Transverse colon (tissue), 4 donors: ENCODE data around the gene CRIP2. TPM values are rescaled to one million over a fixed set of nuclear protein-coding genes. Genes with fewer than 3 reads are reported as not detected.

Source experiments
- DNase-seq: peaks from one replicate; pipeline ENCODE4 v3.0.0-alpha.2; 2019
- H3K27ac ChIP-seq, 4 donors: fragments of 200-600 bp; sonication (generic); 2 replicates each; pipeline ENCODE4 v1.5.1; 2016 to 2018; ENCODE audit warnings: inconsistent platforms in 4 of 4
- H3K27me3 ChIP-seq: fragments of 200-600 bp; sonication (generic); 2 replicates; pipeline ENCODE4 v1.5.1; 2017; ENCODE audit warnings: inconsistent platforms
- H3K36me3 ChIP-seq, 4 donors: fragments of 200-600 bp; sonication (generic); 2 replicates each; pipeline ENCODE4 v1.5.1; 2017 to 2019; ENCODE audit warnings: inconsistent platforms in 4 of 4
- H3K4me1 ChIP-seq, 4 donors: fragments of 200-600 bp; sonication (generic); 2 replicates each; pipeline ENCODE4 v1.5.1; 2017 to 2020; ENCODE audit warnings: inconsistent platforms in 4 of 4
- H3K4me3 ChIP-seq, 4 donors: fragments of 200-600 bp; sonication (generic); 1 replicate in 1 of 4; 2 replicates in 3 of 4; pipeline versions ENCODE4 v1.5.1 to v1.6.1; 2017 to 2019; ENCODE audit warnings: inconsistent platforms in 4 of 4
- H3K9me3 ChIP-seq, 2 donors: fragments of 200-600 bp; sonication (generic); 2 replicates each; pipeline ENCODE4 v1.5.1; 2017 to 2019; ENCODE audit warnings: inconsistent platforms in 2 of 2
- CTCF ChIP-seq, 5 experiments: fragments of 200-600 bp in 3 of 5; fragments of 450-650 bp in 2 of 5; sonication (generic) in 3 of 5; IDR thresholded peaks; 1 replicate in 2 of 5; 2 replicates in 3 of 5; pipeline ENCODE4 v1.5.1; 2016 to 2017; ENCODE audit warnings: antibody characterized with exemption in 5 of 5, inconsistent platforms in 3 of 5, mild to moderate bottlenecking in 2 of 5, moderate library complexity in 1 of 5
- EP300 ChIP-seq: sonication (generic); formaldehyde crosslinking; IDR thresholded peaks from one replicate; pipeline ENCODE4 v1.6.1; 2017; ENCODE audit warnings: antibody characterized with exemption, low read depth
- POLR2A ChIP-seq: fragments of 450-650 bp; IDR thresholded peaks from one replicate; pipeline ENCODE4 v1.6.1; 2016; ENCODE audit warnings: antibody characterized with exemption, mild to moderate bottlenecking, moderate library complexity
- POLR2AphosphoS5 ChIP-seq, 3 donors: sonication (generic); formaldehyde crosslinking; IDR thresholded peaks; one replicate each; pipeline ENCODE4 v1.6.1; 2016; ENCODE audit warnings: antibody characterized with exemption in 3 of 3
- WGBS, 2 donors: methylation state at CpG; one replicate each; pipeline ENCODE4 v1.1.5; 2018; ENCODE audit warnings: low coverage in 1 of 2; 5-methylcytosine and 5-hydroxymethylcytosine counted together
- in situ Hi-C, 4 donors: fragments of 200-750 bp; cut with MboI; loops; one replicate each; pipeline versions ENCODE4 v1.15.0 to v1.15.1; 2017; ENCODE audit warnings: low sequenced_read_pairs in 3 of 4, low pct_ligation_motif_present in 1 of 4, low pct_unique_long_range_greater_than_20kb in 1 of 4
- intact Hi-C: fragments of 100-400 bp; cut with DNase I; formaldehyde crosslinking; loops from one replicate; pipeline ENCODE4 v1.15.1; 2023; ENCODE audit warnings: low total_unique reads
- total RNA-seq, 4 donors: library from RNA; depleted of rRNA; stranded (reverse); fragments of >200 nt; gene quantifications; one replicate each; pipeline ENCODE4 v1.1.0, GENCODE V29; 2016

The CRIP2 gene
- total RNA-seq, 4 donors from 2014 or later: 11.2 to 67.3 (median 22.4) TPM

- intact Hi-C loops: no loop called here
- Histone ChIP-seq H3K27ac (no peak overlapping the region), H3K9me3 (no peaks in the 10 kb centered on the region), H3K27me3 (no peaks in the 10 kb centered on the region), H3K4me3 (no peak overlapping the region), H3K4me1 (peaks cover 0 to 2% (median under 1%) of the 10 kb centered on the region in 4 donors), H3K36me3 (peaks cover 0 to 6% (median 2%) of the 10 kb centered on the region in 4 donors)
- in situ Hi-C loops: no loop called here
- DNase-seq: no peak
- TF ChIP-seq POLR2A: no peak
- TF ChIP-seq CTCF (IDR thresholded peaks at IDR 0.05): no peak
- no peak for TF ChIP-seq POLR2AphosphoS5 (IDR thresholded peaks at IDR 0.05)
- 88% methylated on average over 14 of the region's 14 CpGs; no CpG with 5 or more reads in 1 of the 2 donors for WGBS, 2 donors
Observed at GRCh38 chr14:105453847-105454246, 20.8 kb upstream of the CRIP2 start.

- Histone ChIP-seq H3K27me3 (no peaks in the 10 kb centered on the region), H3K27ac (no peak overlapping the region), H3K4me3 (no peak overlapping the region), H3K4me1 (no peaks in the 10 kb centered on the region), H3K9me3 (no peaks in the 10 kb centered on the region), H3K36me3 (peaks cover 0 to 6% (median 2%) of the 10 kb centered on the region in 4 donors)
- 92 to 100% methylated on average over 2 to 22 of the region's 22 CpGs for WGBS, 2 donors
- no peak for TF ChIP-seq POLR2A
- no peak for TF ChIP-seq EP300
- TF ChIP-seq CTCF (IDR thresholded peaks at IDR 0.05): no peak
- TF ChIP-seq POLR2AphosphoS5 (IDR thresholded peaks at IDR 0.05): no peak
- intact Hi-C loops: no loop called here
- DNase-seq: no peak
- in situ Hi-C loops: no loop called here
Observed at GRCh38 chr14:105455086-105455640, 19.5 kb upstream of the CRIP2 start.

- in situ Hi-C loops (no loop called here), intact Hi-C loops (no loop called here)
- Histone ChIP-seq H3K27me3 (no peaks in the 10 kb centered on the region), H3K4me1 (no peaks in the 10 kb centered on the region), H3K9me3 (no peaks in the 10 kb centered on the region), H3K36me3 (peaks cover 0 to 6% (median under 1%) of the 10 kb centered on the region in 4 donors), H3K4me3 (no peak overlapping the region), H3K27ac (no peak overlapping the region)
- TF ChIP-seq POLR2A (no peak), EP300 (no peak), POLR2AphosphoS5 (IDR thresholded peaks at IDR 0.05) (no peak), CTCF (IDR thresholded peaks at IDR 0.05) (no peak)
- WGBS, 2 donors: 90% methylated on average over 22 of the region's 22 CpGs; no CpG with 5 or more reads in 1 of the 2 donors
- no peak for DNase-seq
Observed at GRCh38 chr14:105455766-105456660, 18.6 kb upstream of the CRIP2 start.

GRCh38 chr14:105456736-105457617 is 17.6 kb upstream of the CRIP2 start:
- no peaks in the 10 kb centered on the region for H3K9me3 ChIP-seq
- in situ Hi-C loops (no loop called here), intact Hi-C loops (no loop called here)
- peaks cover 0 to 10% (median 3%) of the 10 kb centered on the region in 4 donors for H3K36me3 ChIP-seq
- no peak for DNase-seq
- no peak overlapping the region for H3K27ac ChIP-seq
- H3K4me1 ChIP-seq: no peaks in the 10 kb centered on the region
- WGBS, 2 donors: 88 to 100% methylated on average over 6 to 19 of the region's 22 CpGs
- no peaks in the 10 kb centered on the region for H3K27me3 ChIP-seq
- no peak for TF ChIP-seq EP300
- TF ChIP-seq POLR2AphosphoS5 (IDR thresholded peaks at IDR 0.05): no peak
- no peak for TF ChIP-seq POLR2A
- TF ChIP-seq CTCF (IDR thresholded peaks at IDR 0.05): no peak
- H3K4me3 ChIP-seq: no peak overlapping the region
